ENCODE measurements around the gene RALA. TPM values are rescaled to one million over a fixed set of nuclear protein-coding genes. Genes with fewer than 3 reads are reported as not detected.
A peak's percentile ranks its signal among the peaks of the same experiment; 100 is the strongest.

RALA gene
- total and polyA plus RNA-seq, 10 donors: 10.0 to 26.6 (median 19.7) TPM

DNA sequence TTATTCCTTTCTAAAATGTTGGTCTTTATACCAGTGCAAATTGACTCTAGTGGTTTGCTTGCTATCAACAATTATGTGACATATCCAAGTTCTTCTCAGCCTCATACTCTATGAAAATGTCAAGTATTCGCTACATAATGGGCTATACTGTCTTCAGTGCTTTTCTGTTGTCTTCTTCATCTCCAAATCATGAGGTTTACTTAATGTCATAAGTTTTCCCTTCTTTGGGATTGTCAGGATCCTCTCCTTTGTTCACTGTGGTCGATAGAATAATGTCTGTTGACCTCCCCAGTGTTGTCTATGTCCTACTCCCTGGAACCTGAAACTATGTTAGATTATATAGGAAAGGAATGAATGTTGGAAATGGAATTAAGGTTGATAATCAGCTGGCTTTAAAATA is 16.4 kb upstream of the RALA start:
- Histone ChIP-seq H3K4me1 (peaks cover 6 to 15% (median 13%) of the 10 kb centered on the region in 6 donors), H3K36me3 (no peaks in the 10 kb centered on the region), H3K27me3 (replicated peaks in 1 of 7) (peaks cover 0 to 37% (median 6%) of the 10 kb centered on the region in 7 donors), H3K9me3 (no peaks in the 10 kb centered on the region), H3K27ac (no peak overlapping the region), H3K4me3 (no peak overlapping the region)
- TF ChIP-seq POLR2A (IDR thresholded peaks at IDR 0.05) (no peak), POLR2AphosphoS5 (IDR thresholded peaks at IDR 0.05) (no peak)
- TF ChIP-seq, protein P1, sequence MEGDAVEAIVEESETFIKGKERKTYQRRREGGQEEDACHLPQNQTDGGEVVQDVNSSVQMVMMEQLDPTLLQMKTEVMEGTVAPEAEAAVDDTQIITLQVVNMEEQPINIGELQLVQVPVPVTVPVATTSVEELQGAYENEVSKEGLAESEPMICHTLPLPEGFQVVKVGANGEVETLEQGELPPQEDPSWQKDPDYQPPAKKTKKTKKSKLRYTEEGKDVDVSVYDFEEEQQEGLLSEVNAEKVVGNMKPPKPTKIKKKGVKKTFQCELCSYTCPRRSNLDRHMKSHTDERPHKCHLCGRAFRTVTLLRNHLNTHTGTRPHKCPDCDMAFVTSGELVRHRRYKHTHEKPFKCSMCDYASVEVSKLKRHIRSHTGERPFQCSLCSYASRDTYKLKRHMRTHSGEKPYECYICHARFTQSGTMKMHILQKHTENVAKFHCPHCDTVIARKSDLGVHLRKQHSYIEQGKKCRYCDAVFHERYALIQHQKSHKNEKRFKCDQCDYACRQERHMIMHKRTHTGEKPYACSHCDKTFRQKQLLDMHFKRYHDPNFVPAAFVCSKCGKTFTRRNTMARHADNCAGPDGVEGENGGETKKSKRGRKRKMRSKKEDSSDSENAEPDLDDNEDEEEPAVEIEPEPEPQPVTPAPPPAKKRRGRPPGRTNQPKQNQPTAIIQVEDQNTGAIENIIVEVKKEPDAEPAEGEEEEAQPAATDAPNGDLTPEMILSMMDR (IDR thresholded peaks at IDR 0.05 in 8 of 11, conservative IDR thresholded peaks at IDR 0.05 in 3 of 11): no peak
- DNase-seq: no peak
- intact Hi-C loops (cut with DNase I; ENCODE audit: low total_unique reads): no loop called here
- 91 to 97% (median 95%) methylated on average over 2 of the region's 2 CpGs for WGBS, 5 donors

DNA sequence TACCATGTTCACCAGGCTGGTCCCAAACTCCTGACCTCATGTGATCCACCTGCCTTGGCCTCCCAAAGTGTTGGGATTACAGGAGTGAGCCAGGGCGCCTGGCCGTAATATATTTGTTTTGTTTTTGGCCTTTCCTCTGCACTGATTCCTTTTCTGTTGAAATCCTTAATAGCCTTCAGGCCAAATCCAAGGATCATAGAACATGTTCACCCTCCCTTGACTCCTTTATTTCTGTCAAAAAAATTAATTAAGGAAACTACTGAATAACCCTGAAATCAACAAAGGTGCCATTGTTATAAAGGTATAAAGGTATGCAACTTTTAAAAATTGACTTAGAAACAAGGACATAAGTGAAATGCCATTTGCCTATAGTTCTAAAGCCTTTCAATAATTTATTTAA is 15.5 kb upstream of the RALA start:
- Histone ChIP-seq H3K4me1 (peaks cover 6 to 15% (median 13%) of the 10 kb centered on the region in 6 donors), H3K4me3 (no peak overlapping the region), H3K36me3 (no peaks in the 10 kb centered on the region), H3K27ac (peak overlapping the region in 1 of 8 donors; percentile 10), H3K9me3 (no peaks in the 10 kb centered on the region), H3K27me3 (replicated peaks in 1 of 7) (peaks cover 0 to 41% (median 6%) of the 10 kb centered on the region in 7 donors)
- TF ChIP-seq, protein P1 (IDR thresholded peaks at IDR 0.05 in 8 of 11, conservative IDR thresholded peaks at IDR 0.05 in 3 of 11): no peak
- no peak for TF ChIP-seq POLR2AphosphoS5 (IDR thresholded peaks at IDR 0.05)
- no peak for TF ChIP-seq POLR2A (IDR thresholded peaks at IDR 0.05)
- intact Hi-C loops (cut with DNase I; ENCODE audit: low total_unique reads): no loop called here
- DNase-seq: no peak
- 91 to 98% (median 97%) methylated on average over 2 of the region's 2 CpGs for WGBS, 5 donors

DNA sequence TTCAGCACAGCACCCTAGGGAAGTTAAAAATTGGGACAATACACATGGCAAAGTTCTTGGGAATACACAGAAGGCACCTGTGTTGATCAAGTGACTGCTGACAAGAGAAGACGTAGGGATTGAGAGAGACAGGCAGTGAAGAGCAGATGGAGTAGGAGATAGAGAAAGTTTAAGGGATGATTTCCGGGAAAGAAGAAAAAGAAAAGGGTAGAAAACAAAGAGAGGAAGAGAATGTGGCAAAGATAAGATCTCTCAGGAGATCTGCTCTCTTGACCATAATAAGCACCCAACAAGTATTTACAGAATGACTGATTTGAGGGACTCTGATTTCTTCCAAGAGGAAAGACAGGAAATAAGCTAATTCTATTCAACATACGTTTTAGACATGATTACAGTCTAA is 15.1 kb upstream of the RALA start:
- TF ChIP-seq, protein P1 (IDR thresholded peaks at IDR 0.05 in 8 of 11, conservative IDR thresholded peaks at IDR 0.05 in 3 of 11): no peak
- TF ChIP-seq POLR2A (IDR thresholded peaks at IDR 0.05): no peak
- TF ChIP-seq POLR2AphosphoS5 (IDR thresholded peaks at IDR 0.05): no peak
- Histone ChIP-seq H3K4me3 (no peak overlapping the region), H3K4me1 (peaks cover 6 to 15% (median 13%) of the 10 kb centered on the region in 6 donors), H3K36me3 (no peaks in the 10 kb centered on the region), H3K27ac (peak overlapping the region in 2 of 8 donors; percentile 10 to 55), H3K27me3 (replicated peaks in 1 of 7) (peaks cover 0 to 41% (median 6%) of the 10 kb centered on the region in 7 donors), H3K9me3 (no peaks in the 10 kb centered on the region)
- 22 to 54% (median 42%) methylated on average over 3 of the region's 3 CpGs for WGBS, 5 donors
- intact Hi-C loops (cut with DNase I; ENCODE audit: low total_unique reads): no loop called here
- DNase-seq: no peak

DNA sequence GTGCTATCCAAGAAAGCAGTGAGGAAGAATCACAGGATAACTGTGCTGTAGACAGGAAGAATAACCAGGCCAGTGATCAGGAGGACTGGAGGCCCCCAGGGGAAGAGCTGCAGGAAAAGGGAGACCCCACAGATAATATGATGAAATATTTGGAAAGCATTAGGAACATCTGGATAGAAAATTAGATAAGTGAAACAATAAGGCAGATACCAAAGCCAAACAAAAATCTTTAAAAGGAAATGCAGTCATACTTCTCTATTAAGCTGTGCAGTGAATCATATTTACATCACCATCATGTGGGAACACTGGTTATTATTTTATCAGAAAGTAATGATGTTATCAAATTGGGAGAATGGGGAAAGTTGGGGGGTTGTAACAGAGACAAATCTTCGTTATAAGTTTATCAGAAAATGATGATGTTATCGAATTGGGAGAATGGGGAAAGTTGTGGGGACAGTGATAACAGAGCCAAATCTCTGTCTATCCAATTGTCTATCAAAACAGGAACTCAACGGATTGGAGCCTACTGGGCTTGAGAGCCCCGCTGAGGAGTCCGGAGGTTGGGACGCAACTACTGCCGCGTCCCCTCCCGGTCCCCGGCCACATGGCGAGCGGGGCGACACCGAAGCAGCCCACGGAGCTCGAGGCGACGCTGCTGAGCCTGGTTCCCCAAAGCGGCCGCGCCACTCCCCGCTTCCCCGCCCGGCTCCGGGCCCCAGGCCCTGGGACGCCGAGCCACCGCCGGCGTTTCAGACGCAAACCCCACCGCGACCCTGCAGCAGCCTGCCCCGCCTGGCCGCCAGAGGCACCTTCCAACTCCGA is 14.0 kb upstream of the RALA start:
- Histone ChIP-seq H3K9me3 (no peaks in the 10 kb centered on the region), H3K27me3 (replicated peaks in 1 of 7) (peaks cover 0 to 41% (median 6%) of the 10 kb centered on the region in 7 donors), H3K27ac (peak overlapping the region in 4 of 8 donors; percentile 5 to 55 (median 27)), H3K4me1 (peaks cover 6 to 15% (median 13%) of the 10 kb centered on the region in 6 donors), H3K36me3 (no peaks in the 10 kb centered on the region), H3K4me3 (peak overlapping the region in 6 of 8 donors; percentile 11 to 55 (median 24))
- DNase-seq: peak; percentile 80
- intact Hi-C loops (cut with DNase I; ENCODE audit: low total_unique reads): no loop called here
- TF ChIP-seq POLR2A (IDR thresholded peaks at IDR 0.05): no peak
- TF ChIP-seq POLR2AphosphoS5 (IDR thresholded peaks at IDR 0.05): peak in 1 of 3 donors; percentile 35
- WGBS, 5 donors: 9 to 22% (median 13%) methylated on average over 13 to 36 of the region's 36 CpGs
